GM19099 (cell line): ENCODE measurements around the gene EXOSC5.

Source experiments
- POLR2A ChIP-seq: IDR thresholded peaks from 3 replicates; pipeline ENCODE4 v1.6.1; 2011; ENCODE audit warnings: low read depth; ENCODE audit not compliant: insufficient read length; ENCODE audit errors: extremely low read depth

The EXOSC5 gene

GRCh38 chr19:41428481-41428859 is 31.3 kb upstream of the EXOSC5 start:
- TF ChIP-seq POLR2A: no peak

GRCh38 chr19:41427647-41428480 is 30.7 kb upstream of the EXOSC5 start:
- TF ChIP-seq POLR2A: no peak

GRCh38 chr19:41426952-41427646 is 29.9 kb upstream of the EXOSC5 start, which contains the start of gene B3GNT8:
Gene B3GNT8 (minus strand): TSS chr19:41427374. CDS start chr19:41426778, 596 bp downstream.
- TF ChIP-seq POLR2A: no peak

GRCh38 chr19:41426116-41426841 is 29.1 kb upstream of the EXOSC5 start:
- TF ChIP-seq POLR2A: no peak

GRCh38 chr19:41425174-41426115 is 28.3 kb upstream of the EXOSC5 start:
- TF ChIP-seq POLR2A: no peak

GRCh38 chr19:41424335-41425173 is 27.4 kb upstream of the EXOSC5 start:
- TF ChIP-seq POLR2A: no peak

GRCh38 chr19:41422955-41423354 is 25.8 kb upstream of the EXOSC5 start:
- TF ChIP-seq POLR2A: no peak

GRCh38 chr19:41422456-41422855 is 25.3 kb upstream of the EXOSC5 start:
- no peak for TF ChIP-seq POLR2A

- no peak for TF ChIP-seq POLR2A
Measured at GRCh38 chr19:41421973-41422372, 24.8 kb upstream of the EXOSC5 start.

GRCh38 chr19:41421314-41421713 is 24.2 kb upstream of the EXOSC5 start:
- no peak for TF ChIP-seq POLR2A

GRCh38 chr19:41420101-41420880 is 23.1 kb upstream of the EXOSC5 start:
- TF ChIP-seq POLR2A: no peak

- TF ChIP-seq POLR2A: no peak
Measured at GRCh38 chr19:41416194-41416674, 19.1 kb upstream of the EXOSC5 start.

GRCh38 chr19:41415154-41415571 is 18.0 kb upstream of the EXOSC5 start:
- no peak for TF ChIP-seq POLR2A
